Metanephros (tissue), 2 donors: ENCODE measurements around the gene HECTD2. TPM values are rescaled to one million over a fixed set of nuclear protein-coding genes. Genes with fewer than 3 reads are reported as not detected.

Experiments
- small RNA-seq: library from RNA; depleted of rRNA; stranded (forward); fragments of <200 nt; gene quantifications from one replicate; pipeline ENCODE3, GENCODE V24; 2014; ENCODE audit warnings: low replicate concordance
- total RNA-seq: library from RNA; depleted of rRNA; stranded (reverse); fragments of >200 nt; gene quantifications from one replicate; pipeline ENCODE4 v1.2.3, GENCODE V29; 2014

HECTD2 gene, protein sequence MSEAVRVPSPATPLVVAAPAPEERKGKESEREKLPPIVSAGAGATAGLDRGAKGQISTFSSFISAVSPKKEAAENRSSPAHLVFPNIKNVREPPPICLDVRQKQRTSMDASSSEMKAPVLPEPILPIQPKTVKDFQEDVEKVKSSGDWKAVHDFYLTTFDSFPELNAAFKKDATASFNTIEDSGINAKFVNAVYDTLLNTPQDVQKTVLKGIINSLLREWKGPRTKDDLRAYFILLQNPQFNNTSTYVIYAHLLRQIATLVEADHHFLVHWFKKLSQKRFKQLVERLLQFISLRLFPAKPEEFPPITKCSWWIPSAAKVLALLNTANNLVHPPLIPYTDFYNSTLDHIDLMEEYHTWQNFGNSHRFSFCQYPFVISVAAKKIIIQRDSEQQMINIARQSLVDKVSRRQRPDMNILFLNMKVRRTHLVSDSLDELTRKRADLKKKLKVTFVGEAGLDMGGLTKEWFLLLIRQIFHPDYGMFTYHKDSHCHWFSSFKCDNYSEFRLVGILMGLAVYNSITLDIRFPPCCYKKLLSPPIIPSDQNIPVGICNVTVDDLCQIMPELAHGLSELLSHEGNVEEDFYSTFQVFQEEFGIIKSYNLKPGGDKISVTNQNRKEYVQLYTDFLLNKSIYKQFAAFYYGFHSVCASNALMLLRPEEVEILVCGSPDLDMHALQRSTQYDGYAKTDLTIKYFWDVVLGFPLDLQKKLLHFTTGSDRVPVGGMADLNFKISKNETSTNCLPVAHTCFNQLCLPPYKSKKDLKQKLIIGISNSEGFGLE
- total RNA-seq = 27.1 TPM

DNA sequence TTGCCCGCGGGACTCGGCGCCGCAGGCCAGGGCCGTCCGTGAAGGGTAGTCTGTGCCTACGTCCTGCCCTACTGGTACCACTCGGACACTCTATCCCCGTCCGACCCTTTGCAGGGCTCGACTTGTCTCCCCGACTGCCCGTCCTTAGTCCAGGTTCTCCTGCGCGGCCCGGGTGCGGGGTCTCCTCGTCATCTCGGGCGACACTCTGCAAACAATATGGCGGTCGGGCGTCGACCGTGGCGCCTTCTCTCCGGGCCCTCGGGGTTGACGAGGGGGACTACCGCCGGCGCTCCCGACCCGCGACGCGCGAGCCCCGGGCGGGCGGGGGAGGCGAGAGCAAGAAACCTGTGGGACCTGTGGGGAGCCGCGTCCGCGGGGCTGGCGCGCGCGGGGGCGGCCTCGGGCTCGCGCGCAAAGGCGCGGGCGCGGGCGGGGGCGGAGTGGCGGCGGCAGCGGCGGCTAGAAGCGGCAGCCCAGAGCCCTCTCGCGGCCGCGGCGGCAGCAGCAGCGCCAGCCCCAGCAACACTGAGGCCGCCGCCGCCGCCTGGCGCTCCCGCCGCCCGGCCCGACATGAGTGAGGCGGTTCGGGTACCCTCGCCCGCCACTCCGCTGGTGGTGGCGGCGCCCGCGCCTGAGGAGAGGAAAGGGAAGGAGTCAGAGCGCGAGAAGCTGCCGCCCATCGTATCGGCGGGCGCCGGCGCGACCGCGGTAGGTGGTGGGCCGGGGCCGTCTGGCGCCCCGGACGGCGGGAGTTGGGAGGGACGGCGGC is at the start of gene HECTD2:
TSS of gene HECTD2 (plus strand) at position 476 of the 769 bp plus-strand sequence. CDS start at position 571, 95 bp downstream.

Small RNA genes lying within 50 kb of the gene (small RNA-seq; reads per million reads assigned to genes)
- gene AL161798.1 (not detected), gene RPS27P1 (not detected)

Other genes with a start within 250 kb of the HECTD2 start
- gene PCGF5, start 189.7 kb upstream of the HECTD2 start, total RNA-seq = 36.0 TPM
- gene PPP1R3C, start 222.7 kb downstream of the HECTD2 start, total RNA-seq = 141 TPM